Endothelial cell of hepatic sinusoid (primary cell): ENCODE measurements around the gene WSCD2.

Experiments
- in situ Hi-C: cut with HindIII; loops from 2 replicates; pipeline ENCODE4 v1.10.0; 2017; ENCODE audit warnings: low sequenced_read_pairs

The WSCD2 gene

DNA sequence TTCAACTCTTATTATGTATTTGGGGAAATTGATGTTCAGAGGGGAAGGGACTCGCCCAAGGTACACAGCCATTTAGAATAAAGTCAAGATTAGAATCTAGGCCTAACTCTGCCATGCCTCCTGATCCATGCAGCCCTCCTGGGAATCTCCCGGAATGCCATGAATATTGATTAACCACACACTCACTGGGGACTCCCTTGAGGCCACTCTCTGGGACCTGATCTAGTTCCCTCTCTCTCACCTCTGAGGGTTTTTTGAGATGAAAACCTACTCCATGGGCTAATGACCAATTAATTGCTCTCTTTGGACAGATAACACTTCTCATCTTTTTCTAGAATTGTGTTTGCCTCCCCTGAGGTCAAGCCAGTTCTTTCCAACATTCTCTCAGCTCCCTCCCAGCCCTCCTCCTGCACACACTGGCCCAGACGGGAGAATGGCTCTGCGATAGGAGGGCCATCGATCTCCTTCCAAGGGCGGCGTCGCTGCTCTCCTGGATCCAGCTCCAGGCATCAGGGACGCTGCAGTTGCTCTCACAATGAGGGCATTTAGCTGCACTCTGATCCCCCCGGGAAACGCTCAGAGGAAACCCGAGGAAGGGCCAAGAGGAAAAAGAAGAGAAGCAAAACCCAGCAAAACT lies 22.6 kb downstream of the WSCD2 start:
- in situ Hi-C loops = no loop called here

DNA sequence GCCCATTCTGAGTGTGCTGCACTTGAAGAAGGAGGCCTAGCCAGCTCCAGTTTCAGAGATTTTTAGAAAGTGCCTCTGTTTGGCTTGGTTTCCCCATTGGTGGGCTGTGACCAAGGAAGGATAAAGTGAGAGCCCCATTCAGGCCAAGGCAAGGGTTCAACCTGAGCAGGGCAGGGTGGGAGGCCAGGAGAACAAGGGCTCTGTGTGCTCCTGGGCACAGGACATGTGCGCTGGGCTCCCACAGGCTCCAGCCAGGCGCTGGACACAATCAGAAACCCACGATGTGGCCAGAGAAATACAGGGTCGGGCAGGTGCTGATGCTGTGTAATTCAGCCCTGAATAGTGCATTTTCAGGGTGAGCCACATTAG lies 23.1 kb downstream of the WSCD2 start:
- in situ Hi-C loops = no loop called here

DNA sequence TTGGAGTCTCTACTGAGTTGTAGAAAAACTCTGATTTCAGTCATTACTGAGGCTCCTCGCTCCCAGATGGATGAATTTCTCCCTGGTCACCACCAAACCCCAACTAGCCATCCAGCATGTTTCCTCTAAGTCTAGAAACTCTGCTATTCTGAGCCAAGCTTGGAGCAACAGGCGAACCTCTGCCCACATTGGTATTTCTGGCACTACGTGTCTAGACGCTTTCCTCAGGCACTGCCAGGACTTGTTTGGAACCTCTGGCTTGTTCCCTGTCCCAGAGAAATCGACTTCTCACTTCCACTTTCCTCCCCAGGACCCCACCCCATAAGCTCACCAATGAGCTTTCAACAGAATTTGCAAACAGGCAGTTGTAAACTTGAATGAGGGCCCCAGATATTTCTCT lies 27.6 kb downstream of the WSCD2 start:
- in situ Hi-C loops = no loop called here

DNA sequence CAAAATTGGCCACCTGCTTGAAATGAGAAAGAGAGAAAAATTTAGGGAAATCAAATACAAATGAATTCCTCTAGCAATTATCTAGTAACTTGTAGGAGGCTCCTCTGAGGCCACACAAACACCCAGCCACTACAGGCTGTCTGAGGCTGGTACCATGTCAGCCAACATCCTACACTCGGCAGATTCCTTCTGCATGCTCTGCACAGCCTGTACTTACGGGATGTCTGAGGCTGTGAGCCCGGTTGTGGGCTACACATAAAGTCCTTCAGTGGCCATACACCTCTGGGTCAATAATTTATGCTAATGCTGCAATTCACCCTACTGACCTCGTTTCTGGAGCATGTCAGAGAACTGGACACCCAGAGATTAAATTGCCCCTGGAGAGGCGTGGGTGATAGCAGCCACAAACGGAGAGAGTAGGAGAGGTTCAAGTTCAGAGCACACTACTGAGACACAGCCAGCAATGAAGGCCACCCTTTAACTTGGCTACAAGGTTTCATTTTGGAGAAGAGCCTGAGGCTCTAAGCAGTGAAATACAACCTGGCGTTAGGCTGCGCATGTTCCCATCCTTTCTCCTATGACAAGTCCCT lies 28.9 kb downstream of the WSCD2 start:
- in situ Hi-C loops = no loop called here

DNA sequence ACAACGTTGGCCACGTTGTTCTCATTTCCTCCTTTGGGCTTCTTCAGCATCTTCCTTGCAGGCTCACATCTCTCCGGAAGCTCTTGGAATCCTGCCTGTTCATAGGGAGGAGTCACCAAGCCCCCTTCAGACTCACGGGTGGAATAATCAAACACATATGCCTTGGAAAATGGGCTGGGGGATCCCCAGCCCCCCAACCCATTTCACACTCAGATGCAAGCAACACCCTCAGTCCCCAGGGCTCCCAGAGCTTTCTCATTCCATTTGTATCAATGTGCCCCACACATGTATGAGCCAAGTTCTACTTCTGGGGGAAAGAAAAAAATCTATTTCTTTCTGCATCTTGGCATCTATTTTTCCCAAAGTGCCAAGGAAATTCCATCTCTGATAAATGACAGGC lies 33.1 kb downstream of the WSCD2 start:
- in situ Hi-C loops = no loop called here

DNA sequence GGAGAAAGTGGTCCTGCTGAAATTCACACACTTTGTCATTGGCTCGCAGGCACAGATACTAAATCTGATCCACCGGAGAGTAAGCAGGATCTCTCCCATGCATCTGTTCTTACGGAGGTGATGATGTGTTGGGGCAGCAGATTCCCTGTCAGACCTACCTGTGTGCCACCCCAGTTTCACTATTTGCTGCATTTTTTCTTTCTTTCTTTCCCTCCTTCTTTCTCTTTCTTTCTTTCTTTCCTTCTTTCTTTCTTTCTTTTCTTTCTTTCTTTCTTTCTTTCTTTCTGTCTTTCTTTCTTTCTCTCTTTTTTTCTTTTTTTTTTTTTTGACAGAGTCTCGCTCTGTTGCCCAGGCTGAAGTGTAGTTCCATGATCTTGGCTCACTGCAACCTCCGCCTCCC lies 37.4 kb downstream of the WSCD2 start:
- in situ Hi-C loops = no loop called here

DNA sequence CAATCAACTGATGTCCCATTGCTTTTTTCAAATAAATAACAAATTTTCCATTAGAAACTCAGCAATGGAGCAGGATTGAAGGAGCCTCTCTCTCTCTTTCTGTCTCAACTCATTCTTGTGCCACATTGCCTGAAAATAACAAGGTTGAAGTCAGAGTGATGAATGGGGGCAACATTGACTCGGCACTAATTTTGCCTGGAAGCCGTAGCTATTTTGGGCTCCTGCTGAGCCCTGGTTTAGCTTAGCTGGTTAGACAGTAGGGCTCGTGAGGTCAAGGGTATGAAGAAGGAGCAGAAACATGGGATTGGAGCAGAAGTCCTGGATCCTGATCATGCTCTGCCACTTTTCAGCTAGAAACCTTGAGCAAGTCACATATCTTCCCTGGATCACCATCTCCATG lies 38.9 kb downstream of the WSCD2 start:
- in situ Hi-C loops = no loop called here

DNA sequence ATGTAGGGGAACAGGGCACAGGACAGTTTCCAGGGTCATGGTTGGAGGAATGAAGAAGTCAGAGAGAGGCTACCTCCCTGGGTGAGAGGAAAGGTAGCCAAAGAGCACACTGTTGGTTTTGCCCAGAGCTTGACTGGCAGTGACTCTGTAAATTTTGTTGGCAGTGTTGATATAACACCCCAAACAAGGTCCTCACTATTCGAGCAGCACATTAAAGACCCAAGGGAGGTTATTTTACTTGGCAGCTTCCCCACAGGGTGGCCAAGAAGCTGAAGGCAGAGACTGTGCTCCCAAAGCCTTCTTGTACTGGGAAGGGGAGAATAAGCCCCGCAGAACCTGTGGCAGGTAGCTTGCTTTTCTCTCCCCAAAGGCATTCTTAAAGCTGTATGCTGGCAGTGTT lies 40.6 kb downstream of the WSCD2 start:
- in situ Hi-C loops = no loop called here

DNA sequence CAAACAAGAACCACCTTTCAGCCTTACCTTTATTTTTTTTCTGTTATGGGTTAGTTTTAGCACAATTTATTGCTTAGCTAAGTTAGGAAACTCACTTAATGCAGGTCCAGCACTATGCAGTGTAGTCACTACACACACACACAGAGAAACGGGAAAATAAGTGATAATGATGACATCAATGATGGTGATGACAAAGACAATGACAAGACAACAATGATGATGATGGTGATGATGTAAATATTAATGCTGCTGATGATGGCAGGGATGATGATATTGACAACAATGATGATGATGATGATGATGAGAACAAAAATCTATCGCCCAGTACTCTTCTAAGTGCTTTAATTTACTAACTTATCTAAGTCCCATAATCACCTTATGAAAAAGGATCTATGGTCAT lies 41.1 kb downstream of the WSCD2 start:
- in situ Hi-C loops = no loop called here

DNA sequence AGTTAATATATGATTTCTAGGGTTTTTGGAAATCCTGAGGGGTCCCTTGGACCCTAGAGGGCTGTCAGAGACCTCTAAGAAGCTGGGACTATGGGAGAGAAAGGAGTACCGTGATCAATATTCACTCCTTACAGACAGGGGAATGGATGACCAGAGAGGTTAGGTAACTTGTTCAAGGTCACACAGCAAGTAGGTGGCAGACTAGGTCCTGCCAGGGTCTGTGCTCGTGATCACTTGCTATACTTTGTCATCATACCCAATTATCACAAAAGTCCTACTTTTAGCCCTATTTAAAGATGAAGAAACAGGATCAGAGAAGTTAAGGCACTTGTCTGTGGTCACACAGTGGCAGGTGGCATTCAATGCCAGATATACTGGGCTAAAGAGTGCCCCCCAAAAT lies 42.9 kb downstream of the WSCD2 start:
- in situ Hi-C loops = no loop called here

DNA sequence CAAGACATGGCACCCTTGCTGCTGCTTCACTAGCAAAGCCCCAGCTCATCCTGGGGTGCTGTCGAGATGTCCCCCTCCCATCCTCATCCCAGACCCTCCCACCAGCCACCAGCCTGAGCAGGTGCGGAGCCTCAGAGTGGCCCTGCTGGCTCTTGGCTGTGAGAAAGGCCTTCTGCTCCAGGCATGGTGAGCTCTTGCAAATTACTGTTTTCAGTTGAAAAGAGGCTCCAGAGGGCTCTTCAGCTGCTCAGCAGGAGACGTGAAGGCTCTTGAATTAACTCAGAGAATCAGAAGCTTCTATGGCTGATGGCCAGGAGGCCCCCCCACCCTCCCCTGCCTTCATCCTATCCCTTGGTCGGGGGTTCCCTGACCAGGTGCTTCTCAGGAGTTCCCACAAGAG lies 44.1 kb downstream of the WSCD2 start:
- in situ Hi-C loops = no loop called here

DNA sequence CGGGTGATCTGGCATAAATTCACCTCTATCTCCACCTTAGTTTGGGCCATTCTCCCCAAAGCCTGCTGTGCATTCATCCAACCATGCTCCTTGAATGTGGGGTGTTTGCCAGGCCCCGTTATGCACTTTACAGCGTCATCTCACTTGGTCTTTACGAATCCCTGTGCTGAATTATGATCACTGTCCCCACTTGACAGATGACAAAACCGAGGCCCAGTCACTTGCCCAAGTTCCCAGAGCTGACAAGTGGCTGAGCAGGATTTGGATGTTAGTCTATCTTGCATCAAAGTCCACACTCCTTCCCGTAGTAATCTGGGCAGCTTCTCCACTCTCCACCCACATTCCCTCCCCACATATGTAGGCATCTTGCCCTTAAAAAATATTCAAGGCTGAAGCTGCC lies 44.8 kb downstream of the WSCD2 start:
- in situ Hi-C loops = no loop called here

DNA sequence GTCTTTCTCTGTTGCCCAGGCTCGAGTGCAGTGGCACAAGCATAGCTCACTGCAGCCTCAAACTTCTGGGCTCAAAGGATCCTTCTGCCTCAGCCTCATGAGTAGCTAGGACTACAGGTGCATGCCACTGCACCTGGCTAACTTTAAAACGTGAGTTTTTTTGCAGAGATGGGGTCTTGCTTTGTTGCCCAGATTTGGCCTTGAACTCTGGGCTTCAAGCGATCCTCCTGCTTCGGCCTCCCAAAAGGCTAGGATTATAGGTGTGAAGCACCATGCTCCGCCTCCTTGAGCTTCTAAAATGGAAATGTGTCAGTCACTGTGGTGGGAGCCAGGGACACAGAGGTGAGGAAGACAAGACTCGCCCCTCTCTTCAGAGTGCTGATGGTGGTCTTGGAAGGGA lies 45.6 kb downstream of the WSCD2 start:
- in situ Hi-C loops = no loop called here

DNA sequence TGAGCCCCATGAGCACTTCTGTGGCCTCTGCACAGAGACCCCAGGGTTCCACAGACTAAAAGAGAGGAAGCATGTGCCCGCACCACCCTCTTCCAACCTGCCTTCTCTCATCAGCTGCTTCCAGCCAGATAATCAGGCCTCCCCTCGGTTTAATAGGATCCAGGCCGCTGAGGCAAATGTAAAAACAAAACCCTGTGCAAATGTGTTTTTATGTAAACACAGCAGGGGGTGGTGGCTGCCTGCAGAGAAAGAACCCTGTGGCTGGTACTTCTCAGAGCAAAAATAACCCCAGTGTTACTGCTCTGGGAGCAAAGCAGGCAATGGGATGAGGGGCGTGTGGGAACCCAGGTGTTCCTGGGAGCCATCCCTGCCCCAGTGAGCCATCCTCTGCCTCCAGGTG lies 46.2 kb downstream of the WSCD2 start:
- in situ Hi-C loops = no loop called here

DNA sequence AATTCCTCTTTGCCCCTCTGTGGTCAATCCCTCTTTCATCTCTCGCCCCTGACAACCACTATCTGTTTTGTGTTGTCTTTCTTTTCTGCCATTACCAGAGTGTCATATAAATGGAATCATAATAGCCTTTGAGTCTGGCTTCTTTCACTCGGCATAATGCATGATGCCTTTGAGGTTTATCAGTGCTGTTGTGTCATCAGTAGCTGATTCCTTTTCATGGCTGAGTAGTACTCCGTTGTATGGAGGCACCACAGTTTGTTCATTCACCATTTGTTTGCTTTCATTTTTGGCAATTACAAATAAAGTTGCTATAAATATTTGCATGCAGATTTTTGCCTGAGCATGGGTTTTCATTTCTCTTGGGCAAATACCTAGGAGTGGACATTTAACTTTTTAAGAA lies 47.2 kb downstream of the WSCD2 start:
- in situ Hi-C loops = no loop called here

DNA sequence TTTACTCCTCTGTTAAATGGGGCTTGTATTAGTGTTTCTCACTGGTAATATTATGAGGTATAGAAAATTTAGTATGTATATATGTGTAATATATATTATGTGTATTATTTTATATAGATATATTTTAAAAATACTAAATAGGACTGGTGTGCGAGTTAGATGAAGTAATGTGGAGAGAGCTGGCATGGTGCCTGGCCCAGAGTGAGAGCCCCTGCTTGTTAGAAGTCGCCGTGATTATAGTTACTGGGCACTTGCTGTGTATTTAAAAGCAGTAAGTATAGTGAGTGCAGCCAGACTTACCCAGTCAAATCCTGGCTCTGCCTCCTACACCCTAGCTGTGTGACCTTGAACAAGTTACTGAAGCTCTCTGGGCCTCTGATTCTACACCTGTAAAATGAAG lies 48.0 kb downstream of the WSCD2 start:
- in situ Hi-C loops = no loop called here

DNA sequence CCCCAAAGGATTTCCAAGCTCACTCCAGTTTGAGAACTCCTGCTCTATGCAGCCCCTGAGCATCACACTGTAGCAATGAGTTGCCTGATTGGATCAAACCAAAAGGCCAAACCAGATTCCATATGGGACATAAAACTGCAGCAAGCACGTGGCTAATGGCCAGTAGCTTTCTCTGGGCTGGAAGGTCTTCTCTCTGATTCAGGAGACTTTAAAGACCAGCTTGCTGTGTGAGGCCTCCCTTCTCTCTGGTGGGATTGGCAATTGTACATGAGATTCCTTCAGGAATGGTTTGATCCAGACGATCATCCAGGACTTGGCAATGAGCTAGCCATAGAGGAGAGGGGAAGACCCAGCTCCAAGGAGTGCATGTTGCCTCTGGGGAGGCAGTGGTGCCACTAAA lies 50.2 kb downstream of the WSCD2 start:
- in situ Hi-C loops = no loop called here

DNA sequence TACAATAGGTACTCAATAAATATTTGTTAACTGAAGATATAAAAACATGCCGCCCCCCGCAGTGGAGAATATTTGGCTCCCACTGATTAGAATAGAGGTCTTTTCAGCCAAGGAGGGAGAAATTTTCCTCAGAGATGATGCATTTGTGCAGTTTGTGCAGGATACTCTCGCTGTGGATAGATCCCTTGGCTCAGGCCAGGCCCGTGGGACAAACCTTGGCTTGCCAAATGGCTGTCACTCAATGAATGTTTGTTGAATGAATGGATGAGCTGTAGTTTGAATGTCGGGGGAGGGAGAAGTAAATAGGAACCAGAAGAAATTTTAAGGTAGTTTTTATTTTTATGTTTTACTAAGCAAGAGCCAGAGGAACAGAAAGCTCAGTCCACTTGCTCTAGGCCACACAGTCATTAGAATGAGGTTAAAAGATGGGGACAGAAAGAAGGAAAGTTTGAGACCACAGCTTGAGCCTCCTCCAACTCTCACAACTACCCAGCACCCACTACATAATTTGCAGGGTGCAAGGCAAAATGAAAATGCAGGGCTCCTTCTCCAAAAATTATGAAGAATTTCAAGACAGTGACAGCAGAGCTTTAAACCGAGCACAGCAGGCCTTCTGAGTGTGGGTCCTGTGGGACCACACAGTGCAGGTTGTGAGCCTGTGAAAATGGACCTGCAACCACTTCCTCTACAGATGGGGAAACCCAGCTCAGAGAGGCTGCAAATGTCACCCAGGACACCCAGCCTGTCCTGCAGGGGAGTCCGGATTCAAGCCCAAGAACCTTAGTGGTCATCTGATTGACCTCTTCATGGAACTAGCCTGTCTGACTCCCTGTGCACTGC lies 51.4 kb downstream of the WSCD2 start:
- in situ Hi-C loops = no loop called here

DNA sequence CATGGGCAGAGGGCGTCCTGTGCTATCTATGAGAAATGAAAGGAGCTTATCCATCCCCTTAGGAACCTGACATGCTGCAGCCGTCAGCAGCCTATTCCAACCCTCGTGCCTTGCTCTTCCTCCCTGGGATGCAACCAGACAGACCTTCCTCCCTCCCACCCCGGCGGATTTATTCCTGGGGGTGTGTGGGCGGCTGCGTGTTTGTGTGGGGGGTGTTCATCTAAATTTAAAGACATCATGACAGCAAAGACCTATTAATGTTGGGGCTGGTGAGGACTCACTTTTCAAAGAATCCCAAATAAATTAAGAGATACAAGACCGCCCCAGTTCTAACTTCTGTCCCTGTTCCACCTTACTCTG lies 52.0 kb downstream of the WSCD2 start:
- in situ Hi-C loops = no loop called here

DNA sequence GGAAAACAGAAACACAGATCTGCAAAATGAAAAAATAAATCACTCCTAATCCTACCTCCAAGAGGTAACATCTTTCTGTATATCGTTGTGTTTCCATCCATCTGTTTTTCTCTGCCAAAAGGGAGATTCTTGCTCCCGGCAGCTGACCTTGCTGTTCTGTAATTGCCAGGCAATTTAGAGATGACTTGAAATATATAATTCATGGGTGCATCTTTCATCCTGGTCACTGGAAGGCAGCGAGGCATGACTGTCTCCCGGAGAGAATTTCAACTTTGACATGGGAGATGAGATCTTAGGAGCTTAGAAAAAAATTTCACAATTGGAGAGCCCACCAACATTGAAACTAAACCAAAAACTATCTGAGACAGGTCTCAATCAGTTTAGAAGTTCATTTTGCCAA lies 53.0 kb downstream of the WSCD2 start:
- in situ Hi-C loops = no loop called here

DNA sequence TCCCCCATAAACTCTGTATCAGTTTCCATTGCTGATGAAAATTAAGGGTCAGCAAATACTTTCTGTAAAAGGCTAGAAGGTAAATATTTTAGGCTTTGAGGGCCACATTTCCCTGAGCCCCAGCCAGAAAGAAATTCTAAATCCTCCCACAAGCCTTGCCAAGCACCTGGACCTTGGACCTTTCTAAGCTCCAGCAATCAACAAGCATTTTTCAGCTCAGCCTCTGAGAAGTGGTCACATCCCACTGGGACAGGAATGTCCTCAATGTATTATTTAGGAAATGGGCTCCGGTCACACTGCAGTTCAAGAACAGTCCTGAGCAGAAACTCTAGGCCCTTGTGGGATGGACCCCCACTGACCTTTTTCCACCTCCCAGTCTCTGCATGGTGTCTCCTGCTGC lies 55.9 kb downstream of the WSCD2 start:
- in situ Hi-C loops = no loop called here

DNA sequence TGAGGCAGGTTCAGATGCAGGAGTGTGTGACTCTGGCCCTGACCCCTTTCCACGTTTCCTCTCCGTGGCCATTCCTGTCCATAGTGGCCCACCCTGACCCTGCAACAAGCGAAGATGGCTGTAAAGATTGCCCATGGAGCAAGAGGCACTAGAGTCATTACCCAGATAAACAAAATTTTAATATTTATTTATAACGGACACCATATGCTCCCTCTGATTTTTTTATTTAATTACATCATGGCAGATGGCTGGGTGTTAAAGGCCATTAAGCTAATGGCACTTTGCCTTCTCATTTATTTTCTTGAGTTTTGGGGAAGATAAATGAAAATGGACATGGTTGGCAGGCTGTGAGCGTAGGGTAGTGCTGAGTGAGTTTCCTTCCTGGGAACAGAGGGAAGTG lies 58.7 kb downstream of the WSCD2 start:
- in situ Hi-C loops = no loop called here

DNA sequence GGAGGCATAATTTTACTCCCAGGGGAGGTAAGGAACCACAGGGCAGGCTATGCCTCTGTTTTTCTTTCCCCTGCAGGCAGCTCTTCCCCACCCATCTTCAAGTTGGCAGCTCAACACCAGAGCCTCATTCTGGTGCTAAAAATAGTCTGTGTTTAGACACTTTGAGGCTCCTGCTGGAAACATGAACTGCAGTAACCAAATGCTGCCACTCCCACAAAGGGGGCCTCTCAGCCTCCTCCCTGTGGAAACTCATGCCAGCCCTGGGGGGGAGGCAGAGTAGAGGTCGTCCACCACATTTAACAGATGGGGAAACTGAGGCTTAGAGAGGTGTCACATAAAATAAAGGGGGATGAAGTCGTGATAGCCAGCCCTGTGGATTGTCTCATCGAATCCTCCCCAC lies 61.4 kb downstream of the WSCD2 start:
- in situ Hi-C loops = no loop called here
